GM21423 (cell line): ENCODE data around the gene PRKAA1.
"Not testable (repeated sequence)": the region's sequence is repeated elsewhere in the genome, so short reads cannot be mapped to it uniquely, and the experiment has no call there.

Experiments used
- ATAC-seq: cut with Tn5 transposase; IDR thresholded peaks from one replicate; pipeline ENCODE4 v1.9.1; 2021; ENCODE audit warnings: mild to moderate bottlenecking, moderate library complexity; ENCODE audit not compliant: unreplicated experiment

The PRKAA1 gene

DNA sequence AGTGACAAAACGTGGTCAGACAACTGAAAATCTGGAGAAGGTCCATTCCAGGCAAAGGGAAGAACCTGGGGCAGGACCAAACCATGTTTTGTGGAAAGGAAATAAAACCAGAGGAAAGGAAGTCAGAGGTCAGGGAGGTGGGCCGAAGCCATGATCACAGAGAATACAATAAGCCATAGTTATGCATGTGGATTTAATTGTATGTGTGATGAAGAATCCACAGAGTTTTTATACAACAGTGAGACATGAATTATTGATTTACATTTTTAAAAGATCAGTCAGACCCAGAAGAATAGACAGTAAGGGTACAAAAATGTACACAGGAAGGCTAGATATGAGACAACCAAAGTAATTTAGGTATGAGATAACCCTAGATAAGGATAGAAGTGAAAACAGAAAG is 63.2 kb downstream of the PRKAA1 start:
- no peak for ATAC-seq

- no peak for ATAC-seq
These were observed 64.2 kb downstream of the PRKAA1 start for GRCh38 chr5:40733879-40734563.

GRCh38 chr5:40733434-40733833 is 64.7 kb downstream of the PRKAA1 start:
- no peak for ATAC-seq

DNA sequence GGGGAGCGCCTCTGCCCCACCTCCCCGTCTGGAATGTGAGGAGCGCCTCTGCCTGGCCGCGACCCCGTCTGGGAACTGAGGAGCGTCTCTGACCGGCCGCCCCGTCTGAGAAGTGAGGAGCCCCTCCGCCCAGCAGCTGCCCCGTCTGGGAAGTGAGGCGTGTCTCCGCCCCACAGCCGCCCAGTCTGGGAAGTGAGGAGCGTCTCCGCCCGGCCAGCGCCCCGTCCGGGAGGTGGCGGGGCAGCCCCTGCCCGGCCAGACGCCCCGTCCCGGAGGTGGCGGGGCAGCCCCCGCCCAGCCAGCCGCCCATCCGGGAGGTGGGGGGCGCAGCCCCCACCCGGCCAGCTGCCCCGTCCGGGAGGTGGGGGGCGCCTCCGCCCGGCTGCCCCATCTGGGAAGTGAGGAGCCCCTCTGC is 75.7 kb downstream of the PRKAA1 start:
- not testable (repeated sequence) for ATAC-seq

DNA sequence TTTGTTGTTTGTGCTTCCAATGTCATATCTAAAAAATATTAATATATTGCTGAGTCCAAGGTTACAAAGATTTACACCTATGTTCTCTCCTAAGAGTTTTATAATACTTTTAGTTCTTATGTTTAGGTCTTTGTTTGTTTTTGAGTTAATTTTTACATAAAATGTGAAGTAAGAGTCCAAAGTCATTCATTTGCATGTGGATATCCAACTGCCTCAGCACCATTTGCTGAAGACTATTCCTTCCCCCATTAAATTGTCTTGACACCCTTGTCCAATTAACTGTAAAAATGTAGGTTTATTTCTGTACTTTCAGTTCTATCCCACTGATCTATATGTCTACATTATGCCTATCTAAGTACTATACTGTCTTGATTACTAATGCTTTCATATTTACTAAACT is 78.1 kb downstream of the PRKAA1 start:
- no peak for ATAC-seq

DNA sequence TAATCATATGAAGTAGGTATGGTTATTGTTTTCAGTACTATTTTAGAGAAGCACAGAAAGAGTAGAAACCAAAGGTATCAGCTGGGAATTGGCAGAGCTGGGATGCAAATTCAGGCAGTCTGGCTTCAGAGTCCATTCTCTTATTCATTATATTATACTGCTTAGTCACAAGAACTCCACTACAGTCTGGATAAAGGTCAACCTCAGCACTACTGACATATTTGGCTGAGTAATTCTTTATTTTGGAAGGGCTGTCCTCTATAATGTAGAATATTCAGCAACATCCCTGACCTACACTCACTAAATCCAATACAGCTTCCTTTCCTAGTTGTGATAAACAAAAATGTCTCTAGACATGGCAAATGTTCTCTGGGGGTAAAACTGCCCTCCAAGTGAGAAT is 80.9 kb downstream of the PRKAA1 start:
- ATAC-seq, result no peak

- ATAC-seq, result no peak
These were observed 81.6 kb downstream of the PRKAA1 start for GRCh38 chr5:40716590-40716989.

DNA sequence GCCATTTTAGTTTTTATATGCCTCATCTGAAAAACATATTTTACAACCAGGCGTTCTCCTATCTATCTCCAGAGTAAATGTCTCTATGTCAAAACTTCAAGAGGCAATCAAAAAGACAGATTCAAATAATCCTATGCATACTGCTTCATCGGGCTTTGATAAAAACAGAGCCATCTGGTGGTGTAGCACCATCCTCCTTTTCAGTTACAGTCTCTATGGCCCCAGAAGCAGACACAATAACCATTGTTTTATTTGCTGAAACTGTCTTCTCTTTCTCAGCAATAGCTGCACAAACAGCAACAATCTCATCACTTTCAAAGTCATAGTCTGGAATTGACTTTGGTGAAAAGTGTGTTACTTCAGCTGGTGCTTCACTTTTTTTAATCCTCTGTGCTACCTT is 82.2 kb downstream of the PRKAA1 start:
- ATAC-seq, result no peak

DNA sequence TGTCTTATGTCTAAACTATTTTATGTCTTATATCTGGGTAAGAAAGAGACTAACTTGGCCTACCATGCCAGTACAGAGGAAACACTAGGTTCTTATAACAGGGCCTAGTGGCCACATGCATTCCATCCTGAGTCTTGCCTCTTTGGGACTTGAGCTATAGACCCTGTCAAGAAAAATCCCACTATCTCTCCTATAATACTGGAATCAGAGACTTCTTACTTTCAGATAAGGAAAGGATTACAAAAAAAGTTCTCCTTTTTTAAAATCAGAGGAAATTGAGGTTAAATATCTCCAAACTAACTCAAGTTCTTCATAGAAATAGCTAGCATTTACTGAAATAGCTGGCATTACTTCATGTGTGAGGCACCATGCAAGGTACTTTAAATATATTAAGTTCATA is 84.2 kb downstream of the PRKAA1 start:
- no peak for ATAC-seq

DNA sequence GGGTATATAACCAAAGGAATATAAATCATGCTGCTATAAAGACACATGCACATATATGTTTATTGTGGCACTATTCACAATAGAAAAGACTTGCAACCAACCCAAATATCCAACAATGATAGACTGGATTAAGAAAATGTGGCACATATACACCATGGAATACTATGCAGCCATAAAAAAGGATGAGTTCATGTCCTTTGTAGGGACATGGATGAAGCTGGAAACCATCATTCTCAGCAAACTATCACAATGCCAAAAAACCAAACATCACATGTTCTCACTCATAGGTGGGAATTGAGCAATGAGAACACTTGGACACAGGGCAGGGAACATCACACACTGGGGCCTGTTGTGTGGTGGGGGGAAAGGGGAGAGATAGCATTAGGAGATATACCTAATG is 87.6 kb downstream of the PRKAA1 start:
- ATAC-seq, result not testable (repeated sequence)
